Neutrophil (primary cell): ENCODE measurements around the gene C9orf50.
"Not testable (repeated sequence)": the region's sequence is repeated elsewhere in the genome, so short reads cannot be mapped to it uniquely, and the experiment has no call there.

Experiments
- H3K27ac ChIP-seq: fragments of 200-600 bp; sonication (generic); 2 replicates; pipeline ENCODE4 v1.5.1; 2016; ENCODE audit warnings: mild to moderate bottlenecking, moderate library complexity
- H3K27me3 ChIP-seq: fragments of 200-600 bp; sonication (generic); 2 replicates; pipeline ENCODE4 v1.6.0; 2016; ENCODE audit warnings: mild to moderate bottlenecking
- H3K36me3 ChIP-seq: fragments of 200-600 bp; sonication (generic); 2 replicates; pipeline ENCODE4 v1.5.1; 2017
- H3K4me1 ChIP-seq, 2 experiments: fragments of 200-600 bp in 1 of 2; sonication (generic) in 1 of 2; 1 replicate in 1 of 2; 2 replicates in 1 of 2; pipeline versions ENCODE4 v1.5.1 to v1.6.1; 2013 to 2016; ENCODE audit warnings: low read depth in 1 of 2, low read length in 1 of 2, mild to moderate bottlenecking in 1 of 2, moderate library complexity in 1 of 2; ENCODE audit not compliant: control insufficient read depth in 1 of 2, insufficient read depth in 1 of 2
- H3K4me3 ChIP-seq, 2 experiments: fragments of 200-600 bp in 1 of 2; sonication (generic) in 1 of 2; 1 replicate in 1 of 2; 2 replicates in 1 of 2; pipeline ENCODE4 v1.5.1; 2013 to 2016; ENCODE audit warnings: low read depth in 1 of 2, low read length in 1 of 2, mild to moderate bottlenecking in 1 of 2, moderate library complexity in 1 of 2
- H3K9me3 ChIP-seq: fragments of 200-600 bp; sonication (generic); 2 replicates; pipeline ENCODE4 v1.5.1; 2016
- CTCF ChIP-seq: fragments of 200-600 bp; sonication (generic); IDR thresholded peaks from 2 replicates; pipeline ENCODE4 v1.5.1; 2016; ENCODE audit warnings: antibody characterized with exemption

C9orf50 gene

GRCh38 chr9:129594632-129595031 lies 26.3 kb downstream of the C9orf50 start:
- Histone ChIP-seq H3K36me3 (no peaks in the 10 kb centered on the region), H3K9me3 (no peaks in the 10 kb centered on the region), H3K4me3 (no peak overlapping the region), H3K4me1 (peaks cover 44 to 45% of the 10 kb centered on the region in 2 experiments), H3K27ac (no peak overlapping the region), H3K27me3 (peaks cover 32% of the 10 kb centered on the region)
- no peak for TF ChIP-seq CTCF

GRCh38 chr9:129592790-129593189 lies 28.1 kb downstream of the C9orf50 start:
- Histone ChIP-seq H3K4me1 (peaks cover 36 to 37% of the 10 kb centered on the region in 2 experiments), H3K27me3 (peaks cover 24% of the 10 kb centered on the region)
- H3K9me3 ChIP-seq, H3K36me3 ChIP-seq, H3K4me3 ChIP-seq, H3K27ac ChIP-seq: not testable (repeated sequence)

- no peak overlapping the region for H3K4me3 ChIP-seq
- no peaks in the 10 kb centered on the region for H3K36me3 ChIP-seq
- TF ChIP-seq CTCF = no peak
These were observed 29.0 kb downstream of the C9orf50 start for GRCh38 chr9:129591916-129592315.

GRCh38 chr9:129590466-129590865 lies 30.4 kb downstream of the C9orf50 start:
- TF ChIP-seq CTCF = no peak
- Histone ChIP-seq H3K27ac (no peak overlapping the region), H3K4me1 (peaks cover 12 to 16% of the 10 kb centered on the region in 2 experiments), H3K4me3 (no peak overlapping the region), H3K27me3 (peaks cover 9% of the 10 kb centered on the region), H3K9me3 (no peaks in the 10 kb centered on the region), H3K36me3 (no peaks in the 10 kb centered on the region)

More at GRCh38 chr9:129591916-129592315, 29.0 kb downstream of the C9orf50 start:
- peaks cover 15% of the 10 kb centered on the region for H3K27me3 ChIP-seq
- H3K9me3 ChIP-seq = no peaks in the 10 kb centered on the region
- no peak overlapping the region for H3K27ac ChIP-seq
- H3K4me1 ChIP-seq = peaks cover 27 to 31% of the 10 kb centered on the region in 2 experiments

- H3K27ac ChIP-seq = no peak overlapping the region
- no peak overlapping the region for H3K4me3 ChIP-seq
- H3K36me3 ChIP-seq = no peaks in the 10 kb centered on the region
- H3K4me1 ChIP-seq = peaks cover 9 to 11% of the 10 kb centered on the region in 2 experiments
- no peak for TF ChIP-seq CTCF
- no peaks in the 10 kb centered on the region for H3K27me3 ChIP-seq
- no peaks in the 10 kb centered on the region for H3K9me3 ChIP-seq
These were observed 33.2 kb downstream of the C9orf50 start for GRCh38 chr9:129587487-129588262.

GRCh38 chr9:129586685-129587084 lies 34.2 kb downstream of the C9orf50 start:
- Histone ChIP-seq H3K4me3 (no peak overlapping the region), H3K27me3 (no peaks in the 10 kb centered on the region), H3K4me1 (peaks cover 9 to 11% of the 10 kb centered on the region in 2 experiments), H3K36me3 (no peaks in the 10 kb centered on the region), H3K27ac (no peak overlapping the region), H3K9me3 (no peaks in the 10 kb centered on the region)
- TF ChIP-seq CTCF = no peak
